Keratinocyte (primary cell): ENCODE measurements around the gene TMEM176B. TPM values are rescaled to one million over a fixed set of nuclear protein-coding genes. Genes with fewer than 3 reads are reported as not detected.

Experiments used
- DNase-seq: peaks from one replicate; pipeline ENCODE4 v3.0.0-alpha.2; 2011; ENCODE audit warnings: low read depth, missing footprints, low spot score
- FAIRE-seq: peaks from 2 replicates; lab custom pipeline; 2011; peaks lifted over from hg19 to GRCh38; lab: Jason Lieb, UNC
- H2AFZ ChIP-seq: 2 replicates; pipeline ENCODE4 v1.6.0; 2012; ENCODE audit warnings: low read length, control low read depth, inconsistent platforms; ENCODE audit not compliant: control insufficient read depth
- H3K27ac ChIP-seq: 2 replicates; pipeline ENCODE4 v1.5.1; 2011; ENCODE audit warnings: low read length; ENCODE audit not compliant: control insufficient read depth, insufficient read depth
- H3K27me3 ChIP-seq: 3 replicates; pipeline ENCODE4 v1.6.0; 2011; ENCODE audit warnings: low read length; ENCODE audit not compliant: control insufficient read depth, insufficient read depth; ENCODE audit errors: extremely low read depth
- H3K36me3 ChIP-seq, 2 experiments: 2 replicates in 1 of 2; 3 replicates in 1 of 2; pipeline ENCODE4 v1.5.1; 2011; ENCODE audit warnings: low read length in 2 of 2, mild to moderate bottlenecking in 1 of 2; ENCODE audit not compliant: control insufficient read depth in 2 of 2, insufficient read depth in 2 of 2; ENCODE audit errors: extremely low read depth in 1 of 2
- H3K4me1 ChIP-seq: 3 replicates; pipeline ENCODE4 v1.5.1; 2011; ENCODE audit warnings: low read length; ENCODE audit not compliant: control insufficient read depth, insufficient read depth; ENCODE audit errors: extremely low read depth
- H3K4me2 ChIP-seq: 3 replicates; pipeline ENCODE4 v1.6.0; 2011; ENCODE audit warnings: low read depth, low read length; ENCODE audit not compliant: control insufficient read depth, insufficient read depth; ENCODE audit errors: extremely low read depth
- H3K4me3 ChIP-seq, 3 experiments: fragments of 200-600 bp in 1 of 3; sonication (generic) in 1 of 3; 2 replicates in 2 of 3; 3 replicates in 1 of 3; pipeline ENCODE4 v1.5.1; 2011 to 2016; ENCODE audit warnings: low read length in 3 of 3, mild to moderate bottlenecking in 3 of 3, control low read depth in 2 of 3, inconsistent platforms in 1 of 3, low read depth in 1 of 3, mixed read lengths in 1 of 3, mixed run types in 1 of 3, moderate library complexity in 1 of 3; ENCODE audit not compliant: control insufficient read depth in 2 of 3, insufficient read depth in 2 of 3; ENCODE audit errors: extremely low read depth in 1 of 3
- H3K79me2 ChIP-seq: 2 replicates; pipeline ENCODE4 v1.6.0; 2012; ENCODE audit warnings: low read length; ENCODE audit not compliant: control insufficient read depth, insufficient read depth
- H3K9ac ChIP-seq: 3 replicates; pipeline ENCODE4 v1.6.0; 2011; ENCODE audit warnings: low read length; ENCODE audit not compliant: control insufficient read depth, insufficient read depth; ENCODE audit errors: extremely low read depth
- H3K9me1 ChIP-seq: 3 replicates; pipeline ENCODE4 v1.6.0; 2011; ENCODE audit warnings: low read length; ENCODE audit not compliant: control insufficient read depth, insufficient read depth; ENCODE audit errors: extremely low read depth
- H3K9me3 ChIP-seq: 2 replicates; pipeline ENCODE4 v1.5.1; 2012; ENCODE audit warnings: low read depth, low read length; ENCODE audit not compliant: control insufficient read depth
- H4K20me1 ChIP-seq: 3 replicates; pipeline ENCODE4 v1.6.0; 2011; ENCODE audit warnings: low read length; ENCODE audit not compliant: control insufficient read depth, insufficient read depth; ENCODE audit errors: extremely low read depth
- CTCF ChIP-seq, 3 experiments: IDR thresholded peaks in 1 of 3; conservative IDR thresholded peaks in 1 of 3; optimal IDR thresholded peaks in 1 of 3; 2 replicates in 2 of 3; 3 replicates in 1 of 3; pipeline versions ENCODE3 to v1.5.1; 2011; ENCODE audit warnings: low read length in 3 of 3, mild to moderate bottlenecking in 3 of 3, moderate library complexity in 2 of 3, control low read depth in 1 of 3, inconsistent platforms in 1 of 3; ENCODE audit not compliant: insufficient read depth in 2 of 3; ENCODE audit errors: extremely low read depth in 1 of 3
- EZH2 ChIP-seq: IDR thresholded peaks from one replicate; pipeline ENCODE4 v1.6.1; 2012; ENCODE audit warnings: inconsistent platforms, mild to moderate bottlenecking, low read length, moderate library complexity
- dilution Hi-C: fragments of 300-500 bp; cut with MboI; formaldehyde crosslinking; loops from one replicate; pipeline ENCODE4 v1.7.0; 2020; ENCODE audit warnings: low sequenced_read_pairs; ENCODE audit not compliant: extremely low pct_ligation_motif_present
- polyA plus RNA-seq, 5 experiments: library from polyadenylated mRNA; depleted of rRNA in 3 of 5; stranded (reverse) in 3 of 5; stranded (forward) in 1 of 5; unstranded in 1 of 5; fragments of >200 nt; gene quantifications; 1 replicate in 1 of 5; 2 replicates in 3 of 5; 3 replicates in 1 of 5; pipeline versions ENCODE4 v1.2.1 to v1.2.3, GENCODE V29; 2011 to 2012; ENCODE audit warnings: missing spikeins in 2 of 5, low read depth in 1 of 5, low replicate concordance in 1 of 5

The TMEM176B gene
- polyA plus RNA-seq, 1 donor (not counting 4 experiments of a cell fraction or from before 2014, with no cell fraction given) = not detected

- no peak overlapping the region for H3K4me2 ChIP-seq
- no peak for TF ChIP-seq CTCF (optimal IDR thresholded peaks at IDR 0.05 in 1 of 3, IDR thresholded peaks at IDR 0.05 in 1 of 3, conservative IDR thresholded peaks at IDR 0.05 in 1 of 3; ENCODE audit: extremely low read depth in 1 of 3, insufficient read depth in 2 of 3, low read length in 3 of 3)
- TF ChIP-seq EZH2 = no peak
- no peak overlapping the region for H2AFZ ChIP-seq
- H3K9ac ChIP-seq = no peak overlapping the region
- no peaks in the 10 kb centered on the region for H3K9me1 ChIP-seq
- H3K36me3 ChIP-seq = no peaks in the 10 kb centered on the region
- dilution Hi-C loops = no loop called here
- H3K79me2 ChIP-seq = no peaks in the 10 kb centered on the region
- H3K27ac ChIP-seq = no peak overlapping the region
- no peaks in the 10 kb centered on the region for H4K20me1 ChIP-seq
- no peaks in the 10 kb centered on the region for H3K4me1 ChIP-seq
- FAIRE-seq (no peak), DNase-seq (no peak)
- H3K27me3 ChIP-seq = peaks cover 32% of the 10 kb centered on the region
- H3K4me3 ChIP-seq = no peak overlapping the region
- no peaks in the 10 kb centered on the region for H3K9me3 ChIP-seq
Observed at GRCh38 chr7:150804802-150805201, 4.6 kb upstream of the TMEM176B start.

DNA sequence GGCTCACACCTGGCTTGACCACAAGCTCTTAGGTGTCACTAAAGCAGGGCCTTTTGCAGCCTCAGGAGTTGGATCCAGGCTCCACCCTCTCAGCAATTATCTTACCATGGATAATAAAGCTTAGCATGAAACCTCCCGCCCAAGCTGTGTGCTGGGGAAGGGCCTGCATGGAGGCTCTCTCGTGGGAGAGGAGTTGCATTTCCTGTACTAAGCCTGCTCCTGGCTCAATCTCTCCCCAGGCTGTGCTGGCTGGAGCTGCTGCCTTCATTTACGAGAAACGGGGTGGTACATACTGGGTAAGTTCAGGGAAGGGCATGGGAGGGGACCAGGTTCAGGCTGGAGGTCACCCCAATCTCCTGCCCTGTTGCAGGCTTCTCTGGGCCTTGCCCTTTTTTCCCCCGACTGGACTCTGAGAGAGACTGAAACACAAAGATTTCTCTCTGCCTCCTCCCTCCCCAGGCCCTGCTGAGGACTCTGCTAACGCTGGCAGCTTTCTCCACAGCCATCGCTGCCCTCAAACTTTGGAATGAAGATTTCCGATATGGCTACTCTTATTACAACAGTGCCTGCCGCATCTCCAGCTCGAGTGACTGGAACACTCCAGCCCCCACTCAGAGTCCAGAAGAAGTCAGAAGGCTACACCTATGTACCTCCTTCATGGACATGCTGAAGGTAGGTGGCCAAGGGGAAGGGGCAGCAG lies 3.1 kb upstream of the TMEM176B start:
- Histone ChIP-seq H3K9me3 (no peaks in the 10 kb centered on the region), H3K9me1 (no peaks in the 10 kb centered on the region), H3K36me3 (no peaks in the 10 kb centered on the region), H3K4me3 (no peak overlapping the region), H2AFZ (no peak overlapping the region), H4K20me1 (no peaks in the 10 kb centered on the region), H3K27me3 (peaks cover 45% of the 10 kb centered on the region), H3K4me1 (no peaks in the 10 kb centered on the region), H3K27ac (no peak overlapping the region), H3K79me2 (no peaks in the 10 kb centered on the region), H3K4me2 (no peak overlapping the region), H3K9ac (no peak overlapping the region)
- TF ChIP-seq EZH2 = no peak
- no peak for TF ChIP-seq CTCF (optimal IDR thresholded peaks at IDR 0.05 in 1 of 3, IDR thresholded peaks at IDR 0.05 in 1 of 3, conservative IDR thresholded peaks at IDR 0.05 in 1 of 3; ENCODE audit: extremely low read depth in 1 of 3, insufficient read depth in 2 of 3, low read length in 3 of 3)
- DNase-seq = no peak
- no peak for FAIRE-seq
- dilution Hi-C loops = no loop called here
